H7 (cell line): Measurements from ENCODE around the gene NEK2. TPM values are rescaled to one million over a fixed set of nuclear protein-coding genes. Genes with fewer than 3 reads are reported as not detected.
"Not testable (repeated sequence)": the region's sequence is repeated elsewhere in the genome, so short reads cannot be mapped to it uniquely, and the experiment has no call there.

Source experiments
- DNase-seq: peaks from one replicate; pipeline ENCODE4 v3.0.0; 2012
- H3K27me3 ChIP-seq: 2 replicates; pipeline ENCODE4 v1.6.0; 2011; ENCODE audit warnings: mild to moderate bottlenecking, low read length; ENCODE audit not compliant: control insufficient read depth, insufficient read depth
- H3K36me3 ChIP-seq: replicated peaks from 2 replicates; pipeline ENCODE4 v1.5.1; 2011; ENCODE audit warnings: low read length; ENCODE audit not compliant: control insufficient read depth, insufficient read depth
- H3K4me3 ChIP-seq: 2 replicates; pipeline ENCODE4 v1.5.1; 2011; ENCODE audit warnings: low read depth, mild to moderate bottlenecking, control low read depth, low read length, moderate library complexity; ENCODE audit not compliant: insufficient read depth
- total RNA-seq: library from RNA; depleted of rRNA; stranded (reverse); fragments of >200 nt; shearing (Covaris generic); gene quantifications from 2 replicates; pipeline ENCODE4 v1.2.3, GENCODE V29; 2014; rRNA removed

The NEK2 gene
- total RNA-seq: 58.3 and 82.0 TPM in 2 replicates

DNA sequence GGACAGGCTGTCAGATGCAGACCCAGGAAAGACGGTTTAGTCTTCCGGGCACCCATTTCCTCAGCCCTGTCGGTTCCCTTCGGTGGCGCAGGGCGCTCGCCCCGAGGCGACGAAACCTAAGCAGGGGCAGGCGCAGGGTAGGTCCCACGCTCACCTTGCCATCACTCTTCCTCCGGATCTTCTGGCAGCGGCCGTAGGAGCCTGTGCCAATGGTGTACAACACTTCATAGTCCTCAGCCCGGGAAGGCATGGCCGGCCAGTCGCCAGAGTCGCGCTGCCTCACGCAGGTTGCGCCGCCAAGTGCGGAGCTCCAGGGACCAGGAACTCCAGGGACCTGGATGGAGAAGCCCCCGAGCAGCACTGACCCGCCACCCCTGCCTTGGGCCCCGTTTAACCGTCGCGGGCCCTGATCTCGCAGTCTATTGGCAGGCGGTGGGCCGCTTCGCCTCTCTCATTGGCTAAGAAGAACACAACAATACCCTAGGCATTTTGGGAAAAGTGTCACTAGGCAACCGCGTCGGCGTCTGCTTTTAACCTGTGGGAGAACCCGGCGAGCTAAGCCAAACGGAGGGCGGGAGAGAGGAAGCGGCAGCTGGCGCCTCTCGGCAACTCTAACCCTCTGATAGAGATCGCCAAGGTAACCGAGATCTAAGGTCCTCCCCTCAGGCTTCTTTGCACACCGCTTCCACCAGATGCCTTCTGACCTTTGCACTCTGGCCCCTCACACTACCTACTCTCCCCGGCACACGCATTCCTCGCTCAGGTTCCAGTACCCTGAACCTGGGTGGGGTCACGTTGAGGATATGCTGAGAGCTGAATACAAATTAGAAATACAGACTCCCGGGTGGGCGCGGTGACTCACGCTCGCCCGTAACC is at the start of gene NEK2:
Gene NEK2, minus strand, starts transcription at position 392 of the 876 bp plus-strand sequence. Its CDS starts 142 bp downstream, at position 250.
- Histone ChIP-seq H3K27me3 (no peaks in the 10 kb centered on the region), H3K36me3 (peaks cover 3% of the 10 kb centered on the region), H3K4me3 (peak within 1 kb of the TSS; percentile 89)
- peak; percentile 91 for DNase-seq

- H3K4me3 ChIP-seq: no peak overlapping the region
- no peaks in the 10 kb centered on the region for H3K27me3 ChIP-seq
- DNase-seq: no peak
- H3K36me3 ChIP-seq: no peaks in the 10 kb centered on the region
Observed at GRCh38 chr1:211724687-211725196, 49.3 kb upstream of the NEK2 start.

DNA sequence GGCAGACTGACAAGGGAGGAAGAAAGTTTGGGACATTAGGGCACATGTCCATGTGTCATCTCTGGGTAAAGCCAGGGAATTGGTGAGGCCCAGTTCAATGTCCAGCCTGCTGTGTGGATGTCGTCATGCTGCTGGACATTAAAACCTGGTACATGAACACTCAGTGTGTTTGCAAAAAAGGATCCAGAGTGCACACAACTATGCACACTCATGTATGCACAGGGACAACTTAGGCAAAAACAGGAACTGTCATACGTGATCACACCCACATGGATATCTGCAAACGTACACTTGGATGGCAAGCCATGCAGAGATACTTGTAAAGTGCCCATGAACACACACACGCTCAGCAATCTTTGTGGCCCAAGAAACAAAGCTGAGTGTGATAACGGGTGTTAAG is 47.9 kb upstream of the NEK2 start:
- no peak for DNase-seq
- H3K36me3 ChIP-seq: no peaks in the 10 kb centered on the region
- H3K4me3 ChIP-seq: no peak overlapping the region
- H3K27me3 ChIP-seq: no peaks in the 10 kb centered on the region

GRCh38 chr1:211722277-211723175 is 47.1 kb upstream of the NEK2 start:
- Histone ChIP-seq H3K4me3 (no peak overlapping the region), H3K36me3 (no peaks in the 10 kb centered on the region), H3K27me3 (no peaks in the 10 kb centered on the region)

GRCh38 chr1:211716555-211716954 is 41.1 kb upstream of the NEK2 start:
- not testable (repeated sequence) for H3K27me3 ChIP-seq, H3K36me3 ChIP-seq, DNase-seq, H3K4me3 ChIP-seq

More at GRCh38 chr1:211722277-211723175, 47.1 kb upstream of the NEK2 start:
- no peak for DNase-seq

GRCh38 chr1:211715971-211716370 is 40.5 kb upstream of the NEK2 start:
- no peak overlapping the region for H3K4me3 ChIP-seq
- no peaks in the 10 kb centered on the region for H3K27me3 ChIP-seq
- DNase-seq: no peak
- H3K36me3 ChIP-seq: no peaks in the 10 kb centered on the region

DNA sequence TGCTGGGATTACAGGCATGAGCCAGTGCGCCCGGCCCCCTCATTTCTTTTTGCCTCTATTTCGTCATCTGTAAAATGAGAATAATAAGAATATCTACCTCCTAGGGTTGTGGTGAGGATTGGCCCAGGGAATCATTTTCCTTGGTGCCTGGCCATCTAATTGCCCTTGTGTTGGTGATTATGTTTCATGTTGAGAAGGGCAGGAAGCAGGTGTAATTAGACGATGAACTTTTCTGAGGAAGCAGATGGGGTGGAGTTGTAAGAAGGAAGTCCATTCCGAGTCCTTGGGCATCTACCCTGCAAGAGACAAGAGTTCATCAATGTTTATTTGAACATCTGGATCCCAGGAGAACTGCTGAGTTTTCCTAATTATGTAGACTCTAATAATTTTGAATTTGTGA is 38.7 kb upstream of the NEK2 start:
- Histone ChIP-seq H3K4me3 (no peak overlapping the region), H3K36me3 (no peaks in the 10 kb centered on the region), H3K27me3 (no peaks in the 10 kb centered on the region)
- DNase-seq: no peak

- no peak for DNase-seq
- H3K27me3 ChIP-seq: no peaks in the 10 kb centered on the region
- no peaks in the 10 kb centered on the region for H3K36me3 ChIP-seq
- no peak overlapping the region for H3K4me3 ChIP-seq
Observed at GRCh38 chr1:211713231-211713630, 37.8 kb upstream of the NEK2 start.

DNA sequence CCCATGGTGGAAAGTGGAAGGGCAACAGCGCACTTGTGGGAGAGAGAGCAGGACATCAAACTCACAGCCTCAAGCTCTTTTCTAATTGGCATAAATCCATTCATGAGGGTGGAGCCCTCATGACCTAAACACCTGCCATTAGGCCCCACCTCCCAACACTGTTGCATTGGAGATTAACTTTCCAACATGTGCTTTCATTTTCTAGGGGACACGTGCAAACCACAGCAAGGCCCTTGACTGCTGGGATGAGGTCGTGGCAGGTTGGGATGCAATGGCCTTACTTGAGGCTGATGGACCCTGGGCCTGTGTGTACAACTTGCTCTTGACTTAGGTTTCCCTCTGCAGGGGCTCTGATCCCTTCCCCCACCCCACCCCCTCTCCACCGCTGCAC is 35.9 kb upstream of the NEK2 start:
- Histone ChIP-seq H3K27me3 (no peaks in the 10 kb centered on the region), H3K4me3 (no peak overlapping the region), H3K36me3 (no peaks in the 10 kb centered on the region)
- DNase-seq: no peak

GRCh38 chr1:211710566-211711314 is 35.3 kb upstream of the NEK2 start:
- no peaks in the 10 kb centered on the region for H3K27me3 ChIP-seq
- no peaks in the 10 kb centered on the region for H3K36me3 ChIP-seq
- H3K4me3 ChIP-seq: no peak overlapping the region
- no peak for DNase-seq

DNA sequence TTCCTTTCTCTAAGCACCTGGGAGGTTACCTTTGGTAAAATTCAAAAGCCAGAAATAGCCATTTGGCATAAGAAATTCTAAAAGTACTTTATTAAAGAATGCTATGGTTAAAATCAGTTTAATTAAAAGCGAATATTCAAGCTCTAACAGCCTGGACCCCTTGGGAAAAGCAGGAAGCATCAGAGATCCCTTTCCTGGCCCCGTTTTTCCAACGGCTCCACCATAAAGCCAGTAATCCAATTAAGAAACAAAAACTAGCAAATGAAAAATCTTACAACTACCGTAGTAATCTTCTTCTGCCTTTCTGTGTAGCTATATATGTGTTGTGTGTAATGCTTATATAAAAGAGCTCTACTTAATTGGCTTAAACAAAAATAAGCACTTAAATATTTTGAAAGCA is 33.5 kb upstream of the NEK2 start:
- Histone ChIP-seq H3K27me3 (no peaks in the 10 kb centered on the region), H3K4me3 (no peak overlapping the region), H3K36me3 (no peaks in the 10 kb centered on the region)
- no peak for DNase-seq

- no peak for DNase-seq
- Histone ChIP-seq H3K4me3 (no peak overlapping the region), H3K36me3 (no peaks in the 10 kb centered on the region), H3K27me3 (no peaks in the 10 kb centered on the region)
Observed at GRCh38 chr1:211708006-211708405, 32.6 kb upstream of the NEK2 start.

GRCh38 chr1:211705467-211706091 is 30.2 kb upstream of the NEK2 start:
- no peaks in the 10 kb centered on the region for H3K36me3 ChIP-seq
- no peaks in the 10 kb centered on the region for H3K27me3 ChIP-seq
- DNase-seq: no peak
- H3K4me3 ChIP-seq: no peak overlapping the region

GRCh38 chr1:211704543-211704942 is 29.1 kb upstream of the NEK2 start:
- Histone ChIP-seq H3K4me3 (no peak overlapping the region), H3K27me3 (no peaks in the 10 kb centered on the region), H3K36me3 (no peaks in the 10 kb centered on the region)
- no peak for DNase-seq
